ENCODE measurements around the gene OR2AE1.
"Not testable (repeated sequence)": the region's sequence is repeated elsewhere in the genome, so short reads cannot be mapped to it uniquely, and the experiment has no call there.

The OR2AE1 gene

GRCh38 chr7:99898023-99898357 lies 21.2 kb upstream of the OR2AE1 start:
- Histone ChIP-seq H3K27me3 (replicated peaks; ENCODE audit: control insufficient read depth, insufficient read depth, low read length) (no peaks in the 10 kb centered on the region), H3K36me3 (ENCODE audit: control insufficient read depth, insufficient read depth, low read length) (peaks cover 16% of the 10 kb centered on the region), H3K4me3 (replicated peaks; ENCODE audit: low read depth, low read length) (no peak overlapping the region)
- TF ChIP-seq CTCF (IDR thresholded peaks at IDR 0.05; ENCODE audit: insufficient read depth, low read length, poor library complexity, severe bottlenecking) = no peak
- DNase-seq (ENCODE audit: extremely low read depth, insufficient read length) = no peak

- TF ChIP-seq CTCF (IDR thresholded peaks at IDR 0.05; ENCODE audit: insufficient read depth, low read length, poor library complexity, severe bottlenecking) = no peak
- Histone ChIP-seq H3K27me3 (replicated peaks; ENCODE audit: control insufficient read depth, insufficient read depth, low read length) (no peaks in the 10 kb centered on the region), H3K4me3 (replicated peaks; ENCODE audit: low read depth, low read length) (no peak overlapping the region), H3K36me3 (ENCODE audit: control insufficient read depth, insufficient read depth, low read length) (peaks cover 13% of the 10 kb centered on the region)
- DNase-seq (ENCODE audit: extremely low read depth, insufficient read length) = peak; percentile 11
Measured at GRCh38 chr7:99897322-99898022, 20.6 kb upstream of the OR2AE1 start.

DNA sequence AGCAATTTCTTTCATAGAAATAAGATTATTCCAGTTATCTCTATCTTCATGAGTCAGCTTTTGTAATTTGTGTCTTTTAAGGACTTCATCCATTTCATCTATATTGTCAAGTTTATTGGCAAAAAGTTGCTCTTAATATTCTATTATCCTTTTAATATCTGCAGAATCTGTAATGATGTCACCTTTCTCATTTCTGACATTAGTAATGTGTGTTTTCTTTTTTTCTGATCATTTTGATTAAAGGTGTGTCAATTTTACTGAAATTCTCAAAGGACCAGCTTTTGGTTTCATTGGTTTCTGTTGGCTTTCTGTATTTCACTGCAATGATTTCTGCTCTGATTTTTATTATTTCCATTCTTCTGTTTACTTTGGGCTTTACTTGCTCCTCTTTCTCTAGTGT lies 17.9 kb upstream of the OR2AE1 start:
- H3K4me3 ChIP-seq (replicated peaks; ENCODE audit: low read depth, low read length) = no peak overlapping the region
- H3K27me3 ChIP-seq (replicated peaks; ENCODE audit: control insufficient read depth, insufficient read depth, low read length) = no peaks in the 10 kb centered on the region
- H3K36me3 ChIP-seq (ENCODE audit: control insufficient read depth, insufficient read depth, low read length) = peaks cover 4% of the 10 kb centered on the region
- DNase-seq (ENCODE audit: extremely low read depth, insufficient read length) = no peak
- no peak for TF ChIP-seq CTCF (IDR thresholded peaks at IDR 0.05; ENCODE audit: insufficient read depth, low read length, poor library complexity, severe bottlenecking)

- no peak for TF ChIP-seq CTCF (IDR thresholded peaks at IDR 0.05; ENCODE audit: insufficient read depth, low read length, poor library complexity, severe bottlenecking)
- Histone ChIP-seq H3K36me3 (ENCODE audit: control insufficient read depth, insufficient read depth, low read length) (peaks cover 1% of the 10 kb centered on the region), H3K27me3 (replicated peaks; ENCODE audit: control insufficient read depth, insufficient read depth, low read length) (no peaks in the 10 kb centered on the region), H3K4me3 (replicated peaks; ENCODE audit: low read depth, low read length) (no peak overlapping the region)
- no peak for DNase-seq (ENCODE audit: extremely low read depth, insufficient read length)
Measured at GRCh38 chr7:99893280-99893679, 16.4 kb upstream of the OR2AE1 start.

DNA sequence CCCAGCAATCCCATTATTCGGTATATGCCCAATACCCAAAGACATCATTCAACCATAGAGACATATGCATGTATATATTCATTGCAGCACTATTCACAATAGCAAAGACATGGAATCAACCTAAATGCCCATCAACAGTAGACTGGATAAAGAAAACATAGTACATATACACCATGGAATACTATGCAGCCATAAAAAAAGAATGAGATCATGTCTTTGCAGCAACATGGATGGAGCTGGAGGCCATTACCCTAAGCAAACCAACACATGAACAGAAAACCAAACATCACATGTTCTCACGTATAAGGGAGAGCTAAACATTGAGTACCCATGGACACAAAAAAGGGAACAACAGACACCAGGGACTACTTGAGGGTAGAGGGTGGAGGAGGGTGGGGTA lies 13.5 kb upstream of the OR2AE1 start:
- not testable (repeated sequence) for H3K36me3 ChIP-seq (ENCODE audit: control insufficient read depth, insufficient read depth, low read length); H3K27me3 ChIP-seq (replicated peaks; ENCODE audit: control insufficient read depth, insufficient read depth, low read length); DNase-seq (ENCODE audit: extremely low read depth, insufficient read length); H3K4me3 ChIP-seq (replicated peaks; ENCODE audit: low read depth, low read length)

DNA sequence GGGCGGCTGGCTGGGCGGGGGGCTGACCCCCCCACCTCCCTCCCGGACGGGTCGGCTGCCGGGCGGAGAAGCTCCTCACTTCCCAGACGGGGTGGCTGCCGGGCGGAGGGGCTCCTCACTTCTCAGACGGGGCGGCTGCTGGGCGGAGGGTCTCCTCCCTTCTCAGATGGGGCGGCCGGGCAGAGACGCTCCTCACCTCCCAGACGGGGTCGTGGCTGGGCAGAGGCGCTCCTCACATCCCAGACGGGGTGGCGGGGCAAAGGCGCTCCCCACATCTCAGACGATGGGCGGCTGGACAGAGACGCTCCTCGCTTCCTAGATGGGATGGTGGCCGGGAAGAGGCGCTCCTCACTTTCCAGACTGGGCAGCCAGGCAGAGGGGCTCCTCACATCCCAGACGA lies 11.5 kb upstream of the OR2AE1 start:
- not testable (repeated sequence) for H3K36me3 ChIP-seq (ENCODE audit: control insufficient read depth, insufficient read depth, low read length); H3K27me3 ChIP-seq (replicated peaks; ENCODE audit: control insufficient read depth, insufficient read depth, low read length); H3K4me3 ChIP-seq (replicated peaks; ENCODE audit: low read depth, low read length)

DNA sequence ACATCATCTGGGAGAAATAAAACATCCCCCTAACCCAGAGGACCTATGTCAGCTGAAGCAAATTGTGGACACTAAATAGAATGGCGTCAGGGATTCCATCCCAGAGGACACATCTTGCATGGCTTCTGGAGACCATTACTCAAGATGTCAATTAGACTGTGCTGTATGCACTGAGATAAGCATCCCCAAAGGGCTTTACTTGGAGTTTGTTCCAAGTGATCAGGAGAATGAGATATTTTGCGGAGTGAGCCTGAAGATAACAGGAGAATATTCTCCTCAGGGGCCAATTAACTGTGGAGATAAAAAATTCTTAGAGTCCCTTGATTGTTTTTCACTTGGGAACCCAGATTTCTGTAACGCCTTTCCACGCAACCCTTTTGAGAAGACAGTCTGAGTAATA lies 4.5 kb upstream of the OR2AE1 start:
- DNase-seq (ENCODE audit: extremely low read depth, insufficient read length) = no peak
- TF ChIP-seq CTCF (IDR thresholded peaks at IDR 0.05; ENCODE audit: insufficient read depth, low read length, poor library complexity, severe bottlenecking) = no peak

More for the DNA sequence above, 11.5 kb upstream of the OR2AE1 start:
- DNase-seq (ENCODE audit: extremely low read depth, insufficient read length) = not testable (repeated sequence)

More for the DNA sequence above, 4.5 kb upstream of the OR2AE1 start:
- no peaks in the 10 kb centered on the region for H3K27me3 ChIP-seq (replicated peaks; ENCODE audit: control insufficient read depth, insufficient read depth, low read length)
- no peaks in the 10 kb centered on the region for H3K36me3 ChIP-seq (ENCODE audit: control insufficient read depth, insufficient read depth, low read length)
- H3K4me3 ChIP-seq (replicated peaks; ENCODE audit: low read depth, low read length) = no peak overlapping the region

Measured in GM06990 (cell line).